Measurements from ENCODE around the gene TOR1AIP2. TPM values are rescaled to one million over a fixed set of nuclear protein-coding genes. Genes with fewer than 3 reads are reported as not detected.

The TOR1AIP2 gene
- total RNA-seq, 1 donor = 141 TPM

- H3K4me3 ChIP-seq (ENCODE audit: low read depth, low read length) = no peak overlapping the region
- DNase-seq (ENCODE audit: low read depth) = no peak
- TF ChIP-seq CTCF (IDR thresholded peaks at IDR 0.05; ENCODE audit: insufficient read depth, low read length) = no peak
Measured at GRCh38 chr1:179826626-179827280, 50.9 kb downstream of the TOR1AIP2 start.

GRCh38 chr1:179825798-179826460, 51.7 kb downstream of the TOR1AIP2 start:
- DNase-seq (ENCODE audit: low read depth) = no peak
- no peak overlapping the region for H3K4me3 ChIP-seq (ENCODE audit: low read depth, low read length)
- TF ChIP-seq CTCF (IDR thresholded peaks at IDR 0.05; ENCODE audit: insufficient read depth, low read length) = no peak

- DNase-seq (ENCODE audit: low read depth) = no peak
- no peak overlapping the region for H3K4me3 ChIP-seq (ENCODE audit: low read depth, low read length)
- TF ChIP-seq CTCF (IDR thresholded peaks at IDR 0.05; ENCODE audit: insufficient read depth, low read length) = no peak
Measured at GRCh38 chr1:179825206-179825605, 52.4 kb downstream of the TOR1AIP2 start.

GRCh38 chr1:179824265-179824664, 53.3 kb downstream of the TOR1AIP2 start:
- TF ChIP-seq CTCF (IDR thresholded peaks at IDR 0.05; ENCODE audit: insufficient read depth, low read length) = no peak
- DNase-seq (ENCODE audit: low read depth) = no peak
- H3K4me3 ChIP-seq (ENCODE audit: low read depth, low read length) = no peak overlapping the region

- DNase-seq (ENCODE audit: low read depth) = no peak
- no peak for TF ChIP-seq CTCF (IDR thresholded peaks at IDR 0.05; ENCODE audit: insufficient read depth, low read length)
- H3K4me3 ChIP-seq (ENCODE audit: low read depth, low read length) = no peak overlapping the region
Measured at GRCh38 chr1:179823693-179824092, 53.9 kb downstream of the TOR1AIP2 start.

- no peak for TF ChIP-seq CTCF (IDR thresholded peaks at IDR 0.05; ENCODE audit: insufficient read depth, low read length)
- no peak for DNase-seq (ENCODE audit: low read depth)
- no peak overlapping the region for H3K4me3 ChIP-seq (ENCODE audit: low read depth, low read length)
Measured at GRCh38 chr1:179822065-179822464, 55.5 kb downstream of the TOR1AIP2 start.
